Lower leg skin (tissue), 4 donors: ENCODE data around the gene NACC2. TPM values are rescaled to one million over a fixed set of nuclear protein-coding genes. Genes with fewer than 3 reads are reported as not detected.
"Not testable (repeated sequence)": the region's sequence is repeated elsewhere in the genome, so short reads cannot be mapped to it uniquely, and the experiment has no call there.

Source experiments
- DNase-seq, 2 donors: peaks; one replicate each; pipeline ENCODE4 v3.0.0-alpha.2; 2019; ENCODE audit warnings: low spot score in 2 of 2
- H3K4me3 ChIP-seq: fragments of 200-600 bp; sonication (generic); 2 replicates; pipeline ENCODE4 v1.5.1; 2017; ENCODE audit warnings: mild to moderate bottlenecking, low read depth; ENCODE audit not compliant: poor library complexity, severe bottlenecking
- POLR2A ChIP-seq, 2 donors: fragments of 450-650 bp; IDR thresholded peaks; one replicate each; pipeline ENCODE4 v1.6.1; 2016 to 2017; ENCODE audit warnings: antibody characterized with exemption in 2 of 2, mild to moderate bottlenecking in 1 of 2, moderate library complexity in 1 of 2
- WGBS, 2 donors: methylation state at CpG; one replicate each; pipeline ENCODE4 v1.1.5; 2018; 5-methylcytosine and 5-hydroxymethylcytosine counted together
- intact Hi-C: fragments of 100-400 bp; cut with DNase I; formaldehyde crosslinking; loops from one replicate; pipeline ENCODE4 v1.15.0; 2023; ENCODE audit warnings: low total_unique reads
- total RNA-seq, 4 donors: library from RNA; depleted of rRNA; stranded (reverse); fragments of >200 nt; gene quantifications; one replicate each; pipeline ENCODE4 v1.1.0, GENCODE V29; 2016
- TF ChIP-seq, protein P1 (sequence below), 3 donors: fragments of 450-650 bp; IDR thresholded peaks; one replicate each; pipeline ENCODE4 v1.5.1; 2016; ENCODE audit warnings: antibody characterized with exemption in 3 of 3, mild to moderate bottlenecking in 3 of 3, moderate library complexity in 2 of 3

NACC2 gene
- total RNA-seq, 4 donors from 2014 or later: 9.1 to 17.3 (median 13.4) TPM

GRCh38 chr9:135970128-135970815, 124.8 kb downstream of the NACC2 start:
- no peak overlapping the region for H3K4me3 ChIP-seq
- 86 to 87% methylated on average over 9 of the region's 9 CpGs for WGBS, 2 donors
- no peak for DNase-seq
- no peak for TF ChIP-seq POLR2A (IDR thresholded peaks at IDR 0.05)
- intact Hi-C loops: no loop called here

DNA sequence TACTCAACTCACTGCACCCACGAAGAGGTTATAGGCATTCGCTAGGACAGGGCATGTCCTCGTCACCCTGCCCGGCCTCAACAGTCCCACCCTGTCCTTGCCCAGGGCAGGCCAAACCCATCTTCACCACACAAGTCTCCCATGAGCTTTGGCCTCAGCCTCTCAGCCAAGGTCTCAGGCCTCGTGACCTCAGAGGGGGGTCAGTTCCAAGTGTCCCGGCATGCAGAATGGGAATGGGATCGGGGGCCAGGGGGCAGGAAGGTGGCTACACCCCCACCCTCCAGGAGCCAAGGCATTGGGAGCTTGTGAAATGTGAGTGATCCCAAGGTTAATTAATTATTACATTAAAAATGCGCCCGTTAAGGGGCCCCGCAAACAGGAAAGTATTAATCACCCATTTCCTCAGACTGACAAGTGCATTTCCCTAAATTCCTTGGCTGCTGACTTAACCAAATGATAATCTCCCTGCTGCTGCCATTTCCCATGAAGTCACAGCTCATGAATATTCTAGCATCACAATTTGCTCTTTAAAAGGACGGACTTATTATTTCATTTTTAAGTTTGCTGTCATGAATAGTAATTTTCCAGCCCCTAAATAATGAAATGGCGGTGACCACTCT, 125.9 kb downstream of the NACC2 start:
- WGBS, 2 donors: 59 to 63% methylated on average over 12 of the region's 12 CpGs
- intact Hi-C loops: loop anchor here (2.0 kb wide), 1 partner anchor 154 kb away; no protein-coding TSS in a partner anchor
- DNase-seq: no peak
- H3K4me3 ChIP-seq: no peak overlapping the region
- no peak for TF ChIP-seq POLR2A (IDR thresholded peaks at IDR 0.05)
- TF ChIP-seq, protein P1, sequence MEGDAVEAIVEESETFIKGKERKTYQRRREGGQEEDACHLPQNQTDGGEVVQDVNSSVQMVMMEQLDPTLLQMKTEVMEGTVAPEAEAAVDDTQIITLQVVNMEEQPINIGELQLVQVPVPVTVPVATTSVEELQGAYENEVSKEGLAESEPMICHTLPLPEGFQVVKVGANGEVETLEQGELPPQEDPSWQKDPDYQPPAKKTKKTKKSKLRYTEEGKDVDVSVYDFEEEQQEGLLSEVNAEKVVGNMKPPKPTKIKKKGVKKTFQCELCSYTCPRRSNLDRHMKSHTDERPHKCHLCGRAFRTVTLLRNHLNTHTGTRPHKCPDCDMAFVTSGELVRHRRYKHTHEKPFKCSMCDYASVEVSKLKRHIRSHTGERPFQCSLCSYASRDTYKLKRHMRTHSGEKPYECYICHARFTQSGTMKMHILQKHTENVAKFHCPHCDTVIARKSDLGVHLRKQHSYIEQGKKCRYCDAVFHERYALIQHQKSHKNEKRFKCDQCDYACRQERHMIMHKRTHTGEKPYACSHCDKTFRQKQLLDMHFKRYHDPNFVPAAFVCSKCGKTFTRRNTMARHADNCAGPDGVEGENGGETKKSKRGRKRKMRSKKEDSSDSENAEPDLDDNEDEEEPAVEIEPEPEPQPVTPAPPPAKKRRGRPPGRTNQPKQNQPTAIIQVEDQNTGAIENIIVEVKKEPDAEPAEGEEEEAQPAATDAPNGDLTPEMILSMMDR (IDR thresholded peaks at IDR 0.05): no peak

GRCh38 chr9:135968601-135969000, 126.5 kb downstream of the NACC2 start:
- no peak for TF ChIP-seq POLR2A (IDR thresholded peaks at IDR 0.05)
- TF ChIP-seq, protein P1 (IDR thresholded peaks at IDR 0.05): no peak
- intact Hi-C loops: loop anchor here (2.0 kb wide), 1 partner anchor 154 kb away; no protein-coding TSS in a partner anchor
- 43 to 55% methylated on average over 7 of the region's 7 CpGs for WGBS, 2 donors
- no peak overlapping the region for H3K4me3 ChIP-seq
- no peak for DNase-seq

GRCh38 chr9:135968083-135968476, 127.0 kb downstream of the NACC2 start:
- TF ChIP-seq POLR2A (IDR thresholded peaks at IDR 0.05): no peak
- TF ChIP-seq, protein P1 (IDR thresholded peaks at IDR 0.05): no peak
- DNase-seq: no peak
- no peak overlapping the region for H3K4me3 ChIP-seq
- WGBS, 2 donors: 29 to 55% methylated on average over 5 of the region's 5 CpGs
- intact Hi-C loops: loop anchor here (2.0 kb wide), 1 partner anchor 155 kb away; no protein-coding TSS in a partner anchor

DNA sequence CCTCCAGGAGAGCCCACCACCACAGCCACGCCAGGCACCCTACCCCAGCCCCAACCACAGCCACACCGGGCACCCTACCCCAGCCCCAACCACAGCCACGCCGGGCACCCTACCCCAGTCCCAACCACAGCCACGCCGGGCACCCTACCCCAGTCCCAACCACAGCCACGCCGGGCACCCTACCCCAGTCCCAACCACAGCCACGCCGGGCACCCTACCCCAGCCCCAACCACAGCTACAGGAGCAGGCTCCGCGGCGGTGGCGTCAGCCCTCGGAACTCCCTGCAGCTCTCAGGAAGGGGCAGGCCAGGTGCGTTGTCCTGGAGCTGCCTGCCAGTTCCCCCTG, 128.2 kb downstream of the NACC2 start:
- H3K4me3 ChIP-seq, DNase-seq, intact Hi-C loops: not testable (repeated sequence)
- WGBS, 2 donors: 84 to 85% methylated on average over 11 to 16 of the region's 16 CpGs

DNA sequence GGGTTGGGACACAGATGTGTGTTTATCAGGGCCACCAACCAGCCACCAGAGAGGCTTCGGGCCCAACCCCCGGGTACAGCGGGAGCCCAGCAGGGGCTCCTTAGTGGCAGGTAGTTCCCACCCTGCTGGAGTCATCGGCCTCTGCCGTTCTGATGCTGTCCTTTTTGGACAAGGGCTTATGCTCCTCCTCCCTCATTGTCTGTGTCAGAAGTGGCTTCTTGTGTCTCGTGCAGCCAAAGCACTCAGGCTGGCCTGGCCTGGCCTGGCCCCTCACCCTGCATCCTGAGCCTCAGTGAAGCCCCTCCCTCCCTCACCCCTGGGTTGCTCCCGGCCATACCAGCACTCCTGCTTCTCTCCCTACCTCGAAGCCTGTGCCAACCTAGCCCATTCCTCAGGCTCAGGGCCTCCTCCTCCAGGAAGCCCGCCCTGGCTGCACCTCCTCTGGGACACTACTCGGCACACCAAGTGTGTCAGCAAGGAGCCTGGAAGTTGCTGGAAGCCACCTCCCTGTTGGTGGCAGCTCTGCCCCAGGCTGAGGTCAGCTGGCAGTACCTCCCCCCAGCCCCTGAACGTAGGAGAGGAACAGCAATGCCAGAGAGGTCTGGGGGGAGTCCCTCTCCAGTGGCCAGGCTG, 129.8 kb downstream of the NACC2 start:
- no peak for DNase-seq
- intact Hi-C loops: no loop called here
- no peak overlapping the region for H3K4me3 ChIP-seq
- TF ChIP-seq POLR2A (IDR thresholded peaks at IDR 0.05): no peak
- TF ChIP-seq, protein P1 (IDR thresholded peaks at IDR 0.05): no peak
- WGBS, 2 donors: 67 to 77% methylated on average over 11 of the region's 11 CpGs
